Ureter (tissue), 1 donor: ENCODE data around the gene DNMT3A. TPM values are rescaled to one million over a fixed set of nuclear protein-coding genes. Genes with fewer than 3 reads are reported as not detected.

Source experiments
- DNase-seq: peaks from one replicate; pipeline ENCODE4 v3.0.0-alpha.2; 2020; ENCODE audit warnings: low spot score
- total RNA-seq: library from RNA; stranded (reverse); gene quantifications from one replicate; pipeline ENCODE4 v1.2.4, GENCODE V29; 2023
- donor health status: DM: yes; HTN: yes; CAD: no.

DNMT3A gene
- total RNA-seq, 1 donor from 2014 or later, result 40.1 TPM

DNA sequence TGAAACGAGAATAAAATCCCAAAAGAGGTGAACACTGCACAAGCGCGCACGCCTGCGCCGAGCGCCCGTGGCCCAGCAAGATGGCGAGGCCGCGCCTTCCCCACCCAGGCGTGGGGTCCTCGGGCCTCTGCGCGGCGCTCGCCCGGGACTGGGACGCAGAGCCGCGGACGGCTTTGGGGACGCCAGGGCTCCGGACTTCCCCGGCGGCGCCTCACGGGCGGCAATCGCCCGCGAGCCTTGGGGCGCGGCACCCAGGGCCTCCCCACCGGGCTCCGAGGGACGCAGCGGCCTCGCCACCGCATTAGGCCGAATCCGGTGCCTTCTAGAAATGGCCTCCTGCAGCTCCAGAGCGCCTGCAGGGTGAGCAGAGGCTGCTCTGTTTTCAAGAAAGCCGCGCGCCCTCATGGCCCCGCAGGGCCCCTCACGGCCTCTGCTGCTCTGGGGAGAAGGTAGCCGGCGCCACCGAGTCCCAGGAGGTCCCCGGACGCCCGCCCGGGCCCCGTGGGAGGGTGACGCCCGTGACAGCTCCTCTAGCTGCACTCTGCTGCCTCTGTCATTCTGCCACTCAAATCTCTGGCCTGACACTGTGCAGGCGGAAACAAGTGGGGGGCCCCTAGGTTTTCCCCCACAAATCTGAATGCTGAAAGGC, 137.4 kb downstream of the DNMT3A start:
- no peak for DNase-seq

DNA sequence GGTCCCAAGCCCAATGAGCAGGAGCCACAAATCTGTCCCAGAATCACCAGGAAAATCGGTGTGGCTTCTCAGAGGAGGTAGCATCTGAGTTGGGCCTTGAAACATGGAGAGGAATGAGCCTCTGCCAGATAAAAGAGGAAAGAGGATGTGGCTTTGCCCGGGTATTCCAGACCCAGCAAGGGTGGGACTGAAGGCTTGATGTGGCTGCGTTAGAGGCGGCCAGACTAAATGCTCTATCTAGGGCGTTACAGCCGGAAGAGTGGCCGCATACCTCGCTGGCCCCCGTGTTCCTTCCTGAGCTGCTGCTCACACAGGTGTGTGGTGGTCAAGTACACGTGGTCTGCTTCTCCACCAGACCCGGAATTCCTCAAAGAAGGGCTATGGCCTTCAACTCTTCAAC, 139.4 kb downstream of the DNMT3A start:
- no peak for DNase-seq

DNA sequence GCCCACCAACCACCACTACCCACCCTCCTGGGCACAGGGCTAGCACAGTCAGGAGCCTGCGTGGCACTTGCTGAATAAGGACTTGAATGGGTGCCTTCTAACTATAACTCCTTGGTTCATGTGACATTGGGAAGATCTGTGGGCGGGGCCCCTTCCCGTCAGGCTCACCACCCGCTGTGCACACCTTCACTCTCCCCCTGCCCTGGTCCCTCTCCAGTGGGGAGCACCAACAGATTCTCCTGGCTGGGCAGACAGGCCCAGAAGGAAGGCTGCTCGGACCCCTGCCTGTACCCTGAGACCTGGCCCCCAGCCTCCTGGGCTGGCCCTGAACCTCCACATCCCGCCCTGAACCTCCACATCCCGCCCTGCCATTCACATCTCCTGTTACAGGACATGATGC, 139.9 kb downstream of the DNMT3A start:
- DNase-seq, result no peak

DNA sequence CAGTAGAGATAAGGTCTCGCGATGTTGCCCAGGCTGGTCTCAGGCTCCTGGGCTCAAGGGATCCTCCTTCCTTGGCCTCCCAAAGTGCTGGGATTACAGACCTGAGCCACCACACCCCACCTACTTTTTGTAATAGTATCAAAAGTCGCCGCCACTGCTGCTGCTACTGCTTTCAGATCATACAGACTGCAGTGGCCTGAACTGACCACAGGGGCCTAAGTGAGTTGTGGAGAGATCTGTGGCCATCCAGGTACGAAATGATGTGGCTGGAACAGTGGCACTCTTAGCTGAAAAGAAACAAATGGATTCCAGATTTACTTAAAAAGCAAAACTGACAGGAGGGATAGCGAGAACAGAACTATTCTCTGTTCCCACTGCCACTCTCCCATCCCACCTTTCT, 140.5 kb downstream of the DNMT3A start:
- DNase-seq, result no peak

DNA sequence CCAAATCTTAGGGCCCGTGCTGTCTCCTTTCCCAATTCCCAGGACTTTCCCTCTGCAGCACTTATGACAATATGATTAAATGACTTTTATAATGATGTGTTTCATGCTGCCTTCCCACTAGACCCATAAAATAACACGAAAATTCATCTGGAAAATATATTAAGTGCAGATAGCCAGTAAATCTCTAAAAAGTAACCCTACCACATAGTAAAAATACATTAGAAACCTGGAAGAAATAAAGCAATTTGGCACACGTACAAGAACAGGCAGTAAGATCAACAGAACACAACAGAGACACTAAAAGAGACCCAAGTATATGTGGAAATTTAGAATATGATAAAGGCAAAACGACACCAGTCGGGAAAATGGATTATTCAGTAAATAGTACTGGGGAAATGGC, 143.1 kb downstream of the DNMT3A start:
- no peak for DNase-seq

DNA sequence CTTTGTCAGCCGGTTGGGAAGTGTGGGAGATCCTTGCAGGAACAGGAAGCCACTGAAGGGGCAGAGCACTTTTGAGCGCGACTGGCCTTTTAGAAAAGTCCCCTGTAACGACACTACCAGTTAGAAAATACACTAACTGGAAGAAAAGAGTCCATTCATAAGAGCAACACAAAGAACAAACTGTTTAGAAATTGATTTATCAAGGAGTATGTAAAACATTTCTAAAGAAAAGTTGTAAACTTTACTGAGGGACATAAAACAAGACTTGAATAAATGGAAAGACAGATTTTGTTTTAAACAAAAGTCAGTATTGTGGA, 143.6 kb downstream of the DNMT3A start:
- no peak for DNase-seq

DNA sequence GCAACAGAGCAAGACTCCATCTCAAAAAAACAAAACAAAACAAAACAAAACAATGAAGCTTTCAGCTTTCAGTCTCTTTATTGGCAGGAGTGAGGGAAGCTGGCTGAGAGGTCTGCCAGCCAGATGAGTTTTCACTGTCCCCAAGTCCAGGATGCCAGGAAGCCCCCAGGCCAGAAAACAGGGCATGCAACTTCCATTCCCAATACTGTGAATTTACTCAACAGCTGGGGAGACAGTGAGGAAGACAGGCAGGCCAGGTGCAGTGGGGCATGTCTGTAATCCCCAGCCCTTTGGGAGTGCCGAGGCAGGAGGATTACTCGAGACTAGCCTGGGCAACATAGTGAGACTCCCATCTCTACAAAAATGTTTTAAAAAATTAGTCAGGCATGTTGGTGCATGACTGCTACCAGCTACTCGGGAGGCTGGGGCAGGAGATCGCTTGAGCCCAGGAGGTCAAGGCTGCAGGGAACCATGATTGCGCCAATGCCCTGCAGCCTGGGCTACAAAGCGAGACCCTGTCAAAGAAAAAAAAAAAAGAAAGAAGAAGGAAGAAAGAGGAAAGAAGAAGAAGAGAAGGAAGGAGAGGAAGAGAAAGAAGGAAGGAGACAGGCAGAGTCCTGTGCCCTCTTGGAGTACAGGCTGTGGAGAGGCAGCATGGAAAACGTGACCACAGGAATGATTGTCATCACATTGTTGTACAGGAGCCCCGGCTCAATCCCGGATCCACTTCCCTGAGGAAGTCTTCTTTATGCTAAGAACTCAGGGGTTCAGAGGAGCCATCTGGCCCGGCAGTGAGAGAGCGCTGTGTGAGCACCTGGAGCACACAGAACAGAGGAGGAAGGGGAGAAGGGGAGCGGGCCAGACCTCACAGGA, 144.2 kb downstream of the DNMT3A start:
- no peak for DNase-seq

DNA sequence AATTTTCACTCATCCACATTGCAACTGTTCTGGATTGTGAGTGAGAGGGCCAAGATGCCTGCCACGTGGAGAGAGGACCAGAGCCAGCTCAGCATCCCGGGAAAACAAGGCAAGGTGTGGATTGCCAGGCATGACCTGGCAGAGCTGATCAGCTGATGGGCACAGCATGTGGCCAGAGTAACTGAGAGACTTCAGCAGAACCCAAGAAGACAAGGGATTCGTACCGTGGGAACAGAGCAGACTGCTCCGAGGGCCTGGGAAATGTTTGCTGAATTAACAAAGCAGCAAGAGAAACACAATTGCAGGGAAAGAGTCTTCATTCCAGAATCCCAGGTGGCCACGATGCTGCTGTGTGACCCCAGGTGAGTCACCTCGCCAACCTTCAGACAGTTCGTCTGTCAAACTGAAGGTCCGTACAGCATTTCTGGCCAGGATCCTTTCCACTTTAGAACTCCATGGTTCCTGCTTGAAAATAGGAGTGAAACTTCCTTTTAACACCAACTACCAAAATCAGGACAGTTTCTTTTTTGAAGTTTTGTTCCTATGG, 147.1 kb downstream of the DNMT3A start:
- no peak for DNase-seq

DNA sequence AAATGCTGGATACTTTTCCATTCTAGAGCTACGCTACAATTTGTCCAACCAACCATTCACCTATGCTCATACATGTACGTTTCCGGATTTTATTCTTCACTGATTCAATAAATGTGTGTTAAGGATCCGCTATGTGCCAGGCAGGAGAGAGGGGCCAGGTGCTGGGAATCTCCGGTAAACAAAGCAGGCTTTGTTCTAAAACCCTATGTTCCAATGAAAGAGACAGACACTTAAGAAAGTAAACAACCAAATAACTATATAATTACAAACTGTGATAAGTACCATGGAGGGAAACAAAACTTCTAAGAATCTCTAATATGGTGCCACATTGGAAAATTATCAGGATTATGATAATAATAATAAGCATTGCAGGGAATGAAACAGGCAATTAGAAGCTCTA, 151.2 kb downstream of the DNMT3A start:
- DNase-seq, result no peak

DNA sequence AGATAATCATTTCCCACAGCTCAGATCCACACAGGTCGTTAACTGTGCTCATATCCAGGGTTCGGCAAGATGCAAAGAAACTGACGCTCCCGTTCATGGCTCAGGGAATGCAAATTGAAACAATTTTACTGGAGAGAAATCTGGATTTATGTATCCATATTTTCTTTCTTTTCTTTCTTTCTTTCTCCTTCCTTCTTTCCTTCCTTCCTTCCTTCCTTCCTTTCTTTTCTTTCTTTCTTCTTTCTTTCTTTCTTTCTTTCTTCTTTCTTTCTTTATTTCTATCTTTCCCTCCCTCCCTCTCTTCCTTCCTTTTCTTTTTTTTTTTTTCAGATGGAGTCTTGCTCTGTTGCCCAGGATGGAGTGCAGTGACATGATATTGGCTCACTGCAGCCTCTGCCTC, 153.3 kb downstream of the DNMT3A start:
- no peak for DNase-seq

DNA sequence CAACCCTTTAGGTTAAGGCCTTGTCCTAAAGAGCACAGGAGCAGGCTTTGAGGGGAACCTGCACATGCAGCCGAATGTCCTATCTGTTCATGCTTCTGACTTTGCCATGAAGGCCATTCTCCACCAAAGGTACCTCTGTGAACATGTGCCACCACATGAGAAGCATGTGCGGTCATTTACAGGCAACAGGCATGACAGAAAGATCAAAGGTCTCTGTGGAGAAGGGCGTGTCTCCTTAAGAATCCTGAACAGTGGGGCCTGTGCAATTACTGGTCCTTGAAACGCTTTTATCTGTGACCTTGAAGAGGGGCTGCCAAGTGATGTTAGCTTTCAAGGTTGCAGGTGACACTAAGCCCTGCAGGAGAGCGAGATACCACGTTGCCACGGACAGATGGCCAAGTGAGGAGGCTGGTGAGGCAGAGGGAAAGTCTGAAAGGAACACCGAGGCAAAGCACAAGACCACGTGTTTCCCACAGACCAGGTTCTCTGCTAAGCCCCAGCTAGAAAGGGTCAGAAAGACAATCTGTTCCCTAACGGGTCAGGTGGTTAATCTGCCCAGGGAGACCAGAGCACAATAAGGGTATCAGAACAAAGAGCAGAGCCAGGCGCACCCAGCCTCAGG, 153.9 kb downstream of the DNMT3A start:
- peak; percentile 24 for DNase-seq

DNA sequence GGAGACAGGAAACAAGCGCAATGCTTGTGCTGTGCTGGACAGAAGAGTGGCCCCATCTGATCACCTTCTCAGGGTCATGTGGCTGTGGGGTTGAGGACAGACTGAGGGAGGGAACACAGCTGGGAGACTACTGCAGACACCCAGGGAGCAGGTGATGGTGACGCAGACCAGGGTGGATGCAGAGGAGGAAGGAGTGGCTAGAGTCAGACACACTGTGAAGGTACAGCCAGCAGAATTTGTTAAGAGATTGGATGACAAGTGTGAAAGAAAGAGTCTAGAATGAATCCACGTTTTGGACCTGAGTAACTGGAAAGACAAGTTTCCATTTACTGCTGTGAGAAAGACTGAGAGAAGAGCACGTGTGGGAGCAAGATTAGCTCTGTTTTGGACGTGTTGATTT, 157.5 kb downstream of the DNMT3A start:
- peak; percentile 35 for DNase-seq

DNA sequence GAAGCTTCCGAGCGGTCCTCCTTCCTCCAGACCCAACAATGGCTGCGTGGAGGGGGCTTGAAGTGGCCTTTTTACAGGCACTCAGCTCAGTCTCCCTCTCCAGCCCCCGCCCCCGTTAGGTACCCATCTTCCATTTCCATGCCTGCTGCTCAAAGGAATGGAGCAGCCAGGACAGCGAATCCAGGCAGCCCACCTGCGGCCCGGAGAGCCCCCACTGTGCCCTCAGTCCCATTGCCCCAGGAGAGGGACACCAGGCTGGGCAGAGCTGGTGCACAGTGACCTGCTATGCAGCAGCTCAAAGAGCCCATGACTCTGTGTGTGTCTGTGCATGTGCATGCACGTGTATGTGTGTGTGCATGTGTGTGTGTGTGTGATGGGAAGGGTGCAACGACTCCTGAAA, 162.7 kb downstream of the DNMT3A start:
- DNase-seq, result no peak

Other genes starting within 250 kb of the DNMT3A start
- gene POMC, start 173.3 kb downstream of the DNMT3A start, total RNA-seq, result 0.68 TPM